Activated B cell treated with CpG ODN at 0.5 μM for 24 hours (primary cell): ENCODE results near the gene TMEM115. TPM values are rescaled to one million over a fixed set of nuclear protein-coding genes. Genes with fewer than 3 reads are reported as not detected.

ENCODE experiments used
- ATAC-seq: fragments of 200-7000 bp; cut with Tn5 transposase; one replicate; pipeline ENCODE4 v1.10.0; 2021; ENCODE audit warnings: low read depth, mild to moderate bottlenecking, moderate library complexity
- CTCF ChIA-PET: fragments of 350-600 bp; sonication (Branson Sonifier 250); formaldehyde crosslinking; loops from one replicate; lab custom pipeline; 2021; ENCODE audit warnings: antibody characterized with exemption; lab: Charles Lee
- POLR2A ChIA-PET: fragments of 350-600 bp; sonication (Branson Sonifier 250); formaldehyde crosslinking; loops from one replicate; lab custom pipeline; 2021; ENCODE audit warnings: antibody characterized with exemption; lab: Charles Lee
- DNase-seq: peaks from one replicate; pipeline ENCODE4 v3.0.0; 2022
- H3K27ac Mint-ChIP-seq: one replicate; pipeline ENCODE4 v1.8.0; 2020; ENCODE audit warnings: mixed read lengths
- H3K27me3 Mint-ChIP-seq: one replicate; pipeline ENCODE4 v1.8.0; 2021; ENCODE audit warnings: mixed read lengths
- H3K36me3 Mint-ChIP-seq: one replicate; pipeline ENCODE4 v1.8.0; 2021; ENCODE audit warnings: low read depth, mixed read lengths
- H3K4me1 Mint-ChIP-seq: one replicate; pipeline ENCODE4 v1.8.0; 2021; ENCODE audit warnings: mixed read lengths
- H3K4me3 Mint-ChIP-seq: one replicate; pipeline ENCODE4 v1.8.0; 2020; ENCODE audit warnings: mild to moderate bottlenecking, mixed read lengths
- H3K9me3 Mint-ChIP-seq: one replicate; pipeline ENCODE4 v1.8.0; 2020; ENCODE audit warnings: mixed read lengths
- CTCF ChIP-seq: fragments of 200-600 bp; IDR thresholded peaks from one replicate; pipeline ENCODE4 v1.8.0; 2022; ENCODE audit warnings: antibody characterized with exemption, mild to moderate bottlenecking
- intact Hi-C: fragments of 100-400 bp; cut with micrococcal nuclease; formaldehyde crosslinking; loops from one replicate; pipeline ENCODE4 v1.15.1; 2024
- total RNA-seq: library from RNA; stranded (reverse); gene quantifications from 2 replicates; pipeline ENCODE4 v1.2.3, GENCODE V29; 2022

Gene TMEM115
- total RNA-seq, 1 donor from 2014 or later: 19.6 TPM

GRCh38 chr3:50352781-50353180 is 6.5 kb downstream of the TMEM115 start:
- ChIA-PET CTCF (interaction anchor here (1.5 kb wide), 1 partner anchor 23 kb away, joined by 3 read pairs; no protein-coding TSS in a partner anchor), POLR2A (interaction anchor here (0.5 to 1.5 kb wide), 7 partner anchors 12 to 908 kb away, joined by 3 to 12 read pairs (median 4); partner anchors contain the start of genes HYAL3, NAA80 and RASSF1)
- no peak overlapping the region for H3K27ac Mint-ChIP-seq
- DNase-seq (no peak), ATAC-seq (no peak)
- TF ChIP-seq CTCF: no peak
- no peak overlapping the region for H3K4me3 Mint-ChIP-seq
- no peaks in the 10 kb centered on the region for H3K27me3 Mint-ChIP-seq
- H3K4me1 Mint-ChIP-seq: peaks cover 66% of the 10 kb centered on the region
- H3K9me3 Mint-ChIP-seq: no peaks in the 10 kb centered on the region
- H3K36me3 Mint-ChIP-seq: peaks cover 55% of the 10 kb centered on the region
- intact Hi-C loops: loop anchor here (10.0 kb wide), 1 partner anchor 1702 kb away; the partner anchor contains the start of gene DUSP7

GRCh38 chr3:50351323-50351697 is 8.0 kb downstream of the TMEM115 start:
- intact Hi-C loops: loop anchor here (1.0 to 10.0 kb wide), 6 partner anchors 8 to 1703 kb away; partner anchors contain the start of genes DUSP7, HEMK1, HYAL3 and MAPKAPK3
- DNase-seq (no peak), ATAC-seq (no peak)
- Mint-ChIP-seq H3K9me3 (no peaks in the 10 kb centered on the region), H3K27ac (peak overlapping the region; percentile 99), H3K4me3 (peak overlapping the region; percentile 97), H3K4me1 (peaks cover 60% of the 10 kb centered on the region), H3K27me3 (no peaks in the 10 kb centered on the region), H3K36me3 (peaks cover 50% of the 10 kb centered on the region)
- POLR2A ChIA-PET: interaction anchor here (0.9 to 6.9 kb wide), 13 partner anchors 8 to 1257 kb away, joined by 3 to 195 read pairs (median 14); partner anchors contain the start of genes C3orf18, HEMK1, HYAL3 and NAA80
- CTCF ChIA-PET: interaction anchor here (1.1 to 5.5 kb wide), 3 partner anchors 11 to 191 kb away, joined by 3 to 64 read pairs (median 6); partner anchors contain the start of gene RASSF1
- TF ChIP-seq CTCF: no peak

- ChIA-PET POLR2A (interaction anchor here (0.5 to 6.9 kb wide), 18 partner anchors 9 to 1257 kb away, joined by 3 to 195 read pairs (median 8); partner anchors contain the start of genes C3orf18, HEMK1, HYAL3 and IFRD2), CTCF (interaction anchor here (0.7 to 5.5 kb wide), 4 partner anchors 10 to 222 kb away, joined by 3 to 64 read pairs (median 4); partner anchors contain the start of gene RASSF1)
- Mint-ChIP-seq H3K9me3 (no peaks in the 10 kb centered on the region), H3K27me3 (no peaks in the 10 kb centered on the region), H3K36me3 (peaks cover 46% of the 10 kb centered on the region), H3K4me3 (peak within 1 kb of the TSS; percentile 97), H3K4me1 (peaks cover 60% of the 10 kb centered on the region), H3K27ac (peak within 1 kb of the TSS; percentile 99)
- peak; percentile 89 for ATAC-seq
- peak; percentile 99 for DNase-seq
- TF ChIP-seq CTCF: no peak
- intact Hi-C loops: loop anchor here (1.0 to 10.0 kb wide), 10 partner anchors 9 to 1704 kb away; partner anchors contain the start of genes CISH, DUSP7, HEMK1 and HYAL3
Measured at GRCh38 chr3:50350527-50351322, 8.6 kb downstream of the TMEM115 start, which contains the start of the genes CYB561D2 and NPRL2. CYB561D2 (plus strand) TSS chr3:50350862; CDS start chr3:50351434, 572 bp downstream. NPRL2 (minus strand) TSS chr3:50350775; CDS start chr3:50350652, 123 bp downstream.

- Mint-ChIP-seq H3K9me3 (no peaks in the 10 kb centered on the region), H3K27me3 (no peaks in the 10 kb centered on the region), H3K4me1 (peaks cover 59% of the 10 kb centered on the region), H3K4me3 (peak overlapping the region; percentile 97), H3K36me3 (peaks cover 41% of the 10 kb centered on the region), H3K27ac (peak overlapping the region; percentile 99)
- ChIA-PET POLR2A (interaction anchor here (0.6 to 6.9 kb wide), 14 partner anchors 8 to 240 kb away, joined by 3 to 195 read pairs (median 12); partner anchors contain the start of genes C3orf18, HEMK1, HYAL3 and IFRD2), CTCF (interaction anchor here (1.1 to 5.5 kb wide), 3 partner anchors 10 to 192 kb away, joined by 3 to 64 read pairs (median 6); partner anchors contain the start of gene RASSF1)
- intact Hi-C loops: loop anchor here (1.0 to 10.0 kb wide), 6 partner anchors 10 to 1705 kb away; partner anchors contain the start of genes CISH, DUSP7, IFRD2 and MAPKAPK3
- TF ChIP-seq CTCF: no peak
- ATAC-seq: no peak
- no peak for DNase-seq
Measured at GRCh38 chr3:50350213-50350526, 9.2 kb downstream of the TMEM115 start.
